Stimulated activated CD8-positive, alpha-beta memory T cell treated with anti-CD3 and anti-CD28 coated beads, Interleukin-2, amount 100 ng/mL, for 1 hour (primary cell): ENCODE data around the gene ACBD4.
"Not testable (repeated sequence)": the region's sequence is repeated elsewhere in the genome, so short reads cannot be mapped to it uniquely, and the experiment has no call there.

Source experiments
- DNase-seq, 2 donors: peaks; one replicate each; pipeline ENCODE4 v3.0.0-alpha.2; 2020; ENCODE audit warnings: low read depth in 2 of 2

ACBD4 gene

DNA sequence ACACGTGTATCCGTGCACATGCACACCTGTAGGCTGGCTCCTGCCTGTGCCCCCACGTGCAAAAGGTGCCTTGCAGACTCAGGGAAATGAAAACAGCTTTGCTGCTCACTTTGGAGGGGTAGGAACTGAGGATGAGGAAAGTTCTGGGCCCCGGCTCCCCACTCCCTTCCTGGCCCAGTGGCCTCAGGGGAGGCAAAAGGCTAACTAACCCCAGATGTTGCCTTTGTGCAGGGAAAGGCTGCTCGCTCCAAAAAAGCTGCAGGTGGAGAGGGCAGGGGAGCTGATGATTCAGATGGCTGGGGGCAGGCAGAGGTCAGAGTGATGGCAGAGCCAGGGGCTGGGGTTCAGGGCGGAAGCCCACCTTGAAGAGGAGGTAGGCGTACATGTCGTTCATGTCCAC lies 15.5 kb upstream of the ACBD4 start:
- no peak for DNase-seq

DNA sequence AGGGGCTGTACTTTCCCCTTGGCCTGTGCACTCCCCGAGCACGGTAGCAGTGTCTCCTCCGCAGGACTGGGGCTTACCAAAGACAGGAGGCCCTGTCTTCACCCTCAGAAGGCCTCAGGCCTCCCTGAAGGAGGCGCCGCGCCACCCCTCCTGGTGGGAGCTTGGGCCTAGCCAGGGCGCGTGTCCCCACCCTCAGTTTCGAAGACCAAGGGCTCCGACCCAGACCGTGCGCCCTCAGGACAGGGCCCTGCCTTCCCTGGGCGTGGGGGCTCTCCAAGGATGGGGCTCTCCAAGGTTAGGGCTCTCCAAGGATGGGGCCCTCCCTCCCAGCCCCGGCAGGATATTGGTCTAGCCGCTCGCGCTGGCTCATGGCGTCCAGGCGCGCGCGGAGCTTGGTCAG lies 14.9 kb upstream of the ACBD4 start:
- DNase-seq = no peak

GRCh38 chr17:45121055-45121454 lies 14.4 kb upstream of the ACBD4 start:
- no peak for DNase-seq

GRCh38 chr17:45123076-45123770 lies 12.3 kb upstream of the ACBD4 start:
- no peak for DNase-seq

- DNase-seq = no peak
Measured at GRCh38 chr17:45123930-45124796, 11.3 kb upstream of the ACBD4 start.

- not testable (repeated sequence) for DNase-seq
Measured at GRCh38 chr17:45124797-45125122, 10.7 kb upstream of the ACBD4 start.

DNA sequence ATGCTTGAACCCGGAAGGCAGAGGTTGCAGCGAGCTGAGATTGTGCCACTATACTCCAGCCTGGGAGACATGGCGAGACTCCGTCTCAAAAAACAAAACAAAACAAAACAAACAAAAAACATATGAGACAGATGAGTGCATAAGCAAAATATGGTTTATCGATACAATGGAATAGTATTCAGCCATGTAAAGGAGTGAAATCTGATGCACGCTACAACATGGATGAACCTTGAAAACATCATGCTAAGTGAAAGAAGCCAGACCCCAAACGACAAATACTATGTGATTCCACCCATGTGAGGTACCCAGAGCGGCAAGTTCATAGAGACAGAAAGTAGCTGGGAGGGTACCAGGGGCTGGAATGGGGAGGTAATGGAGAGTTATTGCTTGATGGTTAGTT lies 10.0 kb upstream of the ACBD4 start:
- DNase-seq = no peak

- no peak for DNase-seq
Measured at GRCh38 chr17:45127207-45127547, 8.3 kb upstream of the ACBD4 start.

- DNase-seq = no peak
Measured at GRCh38 chr17:45127548-45128300, 7.8 kb upstream of the ACBD4 start.

DNA sequence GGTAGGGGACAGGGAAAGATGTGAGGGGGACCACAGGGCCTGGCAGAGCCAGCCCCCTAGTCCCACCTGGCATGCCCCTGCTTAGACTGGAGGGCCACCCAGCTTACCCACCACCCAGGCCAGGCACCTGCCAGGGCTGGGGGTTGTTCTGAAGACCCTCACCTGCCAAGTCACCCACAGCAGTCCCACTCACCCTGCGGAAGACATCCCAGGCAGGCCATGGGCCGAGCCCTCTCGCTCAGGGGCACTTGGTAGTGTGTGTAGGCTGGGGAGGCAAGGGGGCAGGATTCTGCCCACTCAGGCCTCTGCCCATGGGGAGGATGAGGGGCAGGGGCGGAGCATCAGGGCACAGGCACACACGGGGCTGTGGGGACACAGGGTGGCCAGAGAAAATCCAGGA lies 7.2 kb upstream of the ACBD4 start:
- no peak for DNase-seq

GRCh38 chr17:45128989-45129388 lies 6.5 kb upstream of the ACBD4 start:
- no peak for DNase-seq

GRCh38 chr17:45129426-45129939 lies 6.0 kb upstream of the ACBD4 start:
- DNase-seq = no peak

DNA sequence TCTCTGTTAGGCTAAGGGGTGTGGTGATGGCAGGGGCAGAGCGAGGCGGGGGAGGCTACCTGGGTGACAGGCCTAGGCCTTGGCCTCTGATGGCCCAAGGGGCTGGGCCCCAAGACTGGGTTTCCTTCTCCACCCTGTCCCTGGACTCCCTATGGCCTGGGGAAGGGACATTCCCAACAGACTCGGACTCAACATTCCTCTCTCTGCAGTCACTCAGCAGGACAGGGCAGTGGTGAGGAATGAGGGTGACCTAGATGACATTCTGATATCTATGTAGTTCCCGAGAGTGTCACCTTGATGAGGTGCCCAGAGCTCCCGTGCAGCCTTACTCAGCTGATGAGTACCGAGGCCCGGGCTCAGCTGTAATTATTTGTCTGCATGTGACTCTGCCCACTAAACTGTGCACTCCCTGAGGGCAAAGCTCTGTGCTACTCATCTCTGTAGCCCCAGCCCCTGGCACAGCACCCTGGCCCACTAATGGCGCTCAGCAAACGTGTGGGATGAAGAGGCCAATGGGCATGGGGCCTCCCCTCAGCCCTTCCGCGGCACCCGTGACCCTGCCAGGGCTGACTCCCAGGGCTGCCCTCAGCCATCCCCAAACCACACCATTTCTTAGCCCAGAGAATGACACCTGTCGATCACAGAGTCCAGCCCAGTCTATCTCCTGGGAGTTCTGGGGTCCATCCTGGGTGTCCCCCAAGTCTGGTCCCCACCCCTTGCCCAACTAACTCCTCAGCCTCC lies 5.4 kb upstream of the ACBD4 start:
- no peak for DNase-seq

GRCh38 chr17:45130681-45131615 lies 4.5 kb upstream of the ACBD4 start:
- DNase-seq = no peak

DNA sequence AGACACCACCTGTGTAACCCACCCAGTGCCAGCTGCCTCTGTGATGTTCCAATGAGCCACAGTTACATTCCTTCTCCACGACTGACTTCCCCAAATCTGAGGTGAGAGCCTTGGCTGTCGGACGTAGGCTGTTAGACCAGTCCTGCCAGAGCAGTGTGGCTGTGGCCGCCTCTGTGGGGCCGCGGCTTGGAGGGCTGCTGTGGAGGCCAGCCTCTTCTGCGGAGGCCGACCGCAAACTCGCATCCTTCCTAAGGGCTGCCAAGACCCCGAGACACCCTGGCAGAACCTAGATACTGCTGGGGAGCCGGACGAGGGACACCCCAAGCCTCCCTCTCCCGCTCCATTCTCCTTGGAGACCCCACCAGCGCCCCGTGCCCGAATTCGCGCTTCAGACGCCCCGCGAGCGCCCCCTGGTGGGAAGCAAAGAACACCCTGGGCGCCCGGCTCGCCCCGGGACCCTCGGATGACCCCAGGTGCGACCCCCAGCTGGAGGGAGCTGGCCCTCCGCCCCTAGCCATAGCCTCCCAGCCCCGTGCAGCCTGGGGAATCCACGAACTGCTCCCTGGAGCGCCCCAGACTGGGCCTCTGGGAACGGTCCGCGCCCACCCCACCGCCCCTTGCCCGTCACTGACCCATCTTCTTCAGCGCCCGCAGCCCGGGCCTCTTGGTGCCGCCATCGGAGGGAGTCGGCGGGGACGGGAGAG lies 3.7 kb upstream of the ACBD4 start:
- DNase-seq = no peak

DNA sequence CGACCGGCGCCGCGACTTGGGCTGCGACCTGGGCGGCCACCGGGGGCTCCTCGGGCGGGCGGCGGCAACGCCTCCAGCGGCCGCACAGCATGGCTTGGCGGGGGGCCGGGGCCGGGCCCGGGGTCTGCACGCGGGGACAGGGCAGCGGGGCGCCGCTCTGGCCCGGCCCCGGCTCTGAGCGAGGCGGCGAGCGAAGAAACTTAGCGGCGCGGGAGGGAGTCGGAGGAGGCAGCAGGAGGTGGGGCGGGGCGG lies 3.2 kb upstream of the ACBD4 start, which contains the start of gene PLCD3:
PLCD3 (minus strand) TSS at position 196 of the 252 bp plus-strand sequence; CDS start at position 91, 105 bp downstream.
- peak in 1 of 2 donors; percentile 58 for DNase-seq

GRCh38 chr17:45132572-45133463 lies 2.7 kb upstream of the ACBD4 start:
- DNase-seq = peak in 1 of 2 donors; percentile 28

DNA sequence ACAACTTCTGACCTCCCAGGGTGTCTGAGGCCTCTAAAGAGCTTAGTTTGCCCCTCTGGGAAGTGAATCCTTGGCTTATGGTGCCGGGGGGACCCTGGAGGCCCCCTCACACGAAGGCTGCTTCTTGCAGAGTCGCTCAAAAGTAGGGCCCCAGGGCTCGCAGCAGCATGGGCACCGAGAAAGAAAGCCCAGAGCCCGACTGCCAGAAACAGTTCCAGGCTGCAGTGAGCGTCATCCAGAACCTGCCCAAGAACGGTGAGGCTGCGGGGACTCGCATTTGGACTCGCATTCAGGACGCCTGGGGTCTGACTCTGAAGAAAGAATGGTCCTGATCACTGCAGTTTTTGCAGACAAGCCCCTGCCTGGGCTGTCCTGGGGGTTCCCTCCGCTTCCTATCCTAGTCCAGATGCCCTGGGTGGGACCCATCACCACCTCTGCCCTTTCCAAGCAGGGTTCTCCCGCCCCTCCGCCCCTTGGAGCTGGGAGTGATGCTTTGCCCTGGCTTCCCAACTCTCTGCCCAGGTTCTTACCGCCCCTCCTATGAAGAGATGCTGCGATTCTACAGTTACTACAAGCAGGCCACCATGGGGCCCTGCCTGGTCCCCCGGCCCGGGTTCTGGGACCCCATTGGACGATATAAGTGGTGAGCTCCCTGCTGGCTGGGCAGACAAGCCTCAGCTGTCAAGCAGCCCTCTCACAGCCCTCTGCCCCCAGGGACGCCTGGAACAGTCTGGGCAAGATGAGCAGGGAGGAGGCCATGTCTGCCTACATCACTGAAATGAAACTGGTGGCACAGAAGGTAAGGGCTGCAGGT lies 698 bp downstream of the ACBD4 start:
- no peak for DNase-seq
